ENCODE results near the gene BBIP1. TPM values are rescaled to one million over a fixed set of nuclear protein-coding genes. Genes with fewer than 3 reads are reported as not detected.

BBIP1 gene
- total and polyA plus RNA-seq, 2 donors (not counting 3 experiments of a cell fraction or from before 2014, with no cell fraction given) = 9.9 to 32.8 TPM

GRCh38 chr10:110964681-110965080 is 45.7 kb upstream of the BBIP1 start:
- dilution Hi-C loops (cut with MboI; ENCODE audit: extremely low pct_ligation_motif_present, low sequenced_read_pairs) (no loop called here), intact Hi-C loops (cut with micrococcal nuclease) (no loop called here)
- Histone ChIP-seq H3K4me1 (ENCODE audit: control insufficient read depth, extremely low read depth, insufficient read depth, low read length) (peaks cover 7% of the 10 kb centered on the region), H3K9me1 (replicated peaks; ENCODE audit: control insufficient read depth, extremely low read depth, insufficient read depth, low read length) (no peaks in the 10 kb centered on the region), H3K79me2 (ENCODE audit: control insufficient read depth, insufficient read depth, low read length) (peaks cover 61% of the 10 kb centered on the region), H3K27ac (ENCODE audit: insufficient read depth, low read depth, low read length) (no peak overlapping the region), H3K36me3 (ENCODE audit: control insufficient read depth in 2 of 2, extremely low read depth in 1 of 2, insufficient read depth in 2 of 2, low read length in 2 of 2) (no peaks in the 10 kb centered on the region), H3K4me3 (replicated peaks in 1 of 3; ENCODE audit: insufficient read depth in 1 of 3, low read depth in 1 of 3, low read length in 3 of 3) (no peak overlapping the region), H3K9ac (replicated peaks; ENCODE audit: extremely low read depth, insufficient read depth, low read length) (no peak overlapping the region), H3K4me2 (ENCODE audit: insufficient read depth, low read length) (no peak overlapping the region), H4K20me1 (replicated peaks; ENCODE audit: control insufficient read depth, extremely low read depth, insufficient read depth, low read length) (peaks cover 5% of the 10 kb centered on the region), H2AFZ (ENCODE audit: low read depth, low read length) (no peak overlapping the region), H3K27me3 (ENCODE audit: control insufficient read depth in 2 of 2, insufficient read depth in 2 of 2, low read length in 2 of 2) (no peaks in the 10 kb centered on the region), H3K9me3 (replicated peaks; ENCODE audit: control insufficient read depth, insufficient read depth, low read length) (no peaks in the 10 kb centered on the region)
- FAIRE-seq = no peak
- ChIA-PET POLR2A (no interaction called here), CTCF (no interaction called here)
- TF ChIP-seq GATA2 (IDR thresholded peaks at IDR 0.05; ENCODE audit: insufficient read depth, insufficient read length, low read depth, low read length) = no peak
- no peak for DNase-seq (ENCODE audit: low read depth, low spot score)
- no TSS peak for BruUV-seq (replicated peaks)

GRCh38 chr10:110963162-110963561 is 44.2 kb upstream of the BBIP1 start:
- Histone ChIP-seq H3K9me1 (replicated peaks; ENCODE audit: control insufficient read depth, extremely low read depth, insufficient read depth, low read length) (no peaks in the 10 kb centered on the region), H3K9me3 (replicated peaks; ENCODE audit: control insufficient read depth, insufficient read depth, low read length) (no peaks in the 10 kb centered on the region), H4K20me1 (replicated peaks; ENCODE audit: control insufficient read depth, extremely low read depth, insufficient read depth, low read length) (peaks cover 5% of the 10 kb centered on the region), H3K4me3 (replicated peaks in 1 of 3; ENCODE audit: insufficient read depth in 1 of 3, low read depth in 1 of 3, low read length in 3 of 3) (no peak overlapping the region), H3K79me2 (ENCODE audit: control insufficient read depth, insufficient read depth, low read length) (peaks cover 67% of the 10 kb centered on the region), H3K9ac (replicated peaks; ENCODE audit: extremely low read depth, insufficient read depth, low read length) (no peak overlapping the region), H3K4me2 (ENCODE audit: insufficient read depth, low read length) (no peak overlapping the region), H3K36me3 (ENCODE audit: control insufficient read depth in 2 of 2, extremely low read depth in 1 of 2, insufficient read depth in 2 of 2, low read length in 2 of 2) (no peaks in the 10 kb centered on the region), H3K27ac (ENCODE audit: insufficient read depth, low read depth, low read length) (no peak overlapping the region), H3K27me3 (ENCODE audit: control insufficient read depth in 2 of 2, insufficient read depth in 2 of 2, low read length in 2 of 2) (no peaks in the 10 kb centered on the region), H3K4me1 (ENCODE audit: control insufficient read depth, extremely low read depth, insufficient read depth, low read length) (peaks cover 7% of the 10 kb centered on the region), H2AFZ (ENCODE audit: low read depth, low read length) (no peak overlapping the region)
- CTCF ChIA-PET = no interaction called here
- FAIRE-seq (no peak), DNase-seq (ENCODE audit: low read depth, low spot score) (no peak)
- dilution Hi-C loops (cut with MboI; ENCODE audit: extremely low pct_ligation_motif_present, low sequenced_read_pairs) (no loop called here), intact Hi-C loops (cut with micrococcal nuclease) (no loop called here)
- POLR2A ChIA-PET = no interaction called here
- no peak for TF ChIP-seq CTCF (IDR thresholded peaks at IDR 0.05; ENCODE audit: extremely low read depth in 1 of 2, insufficient read depth in 1 of 2, low read depth in 1 of 2, low read length in 2 of 2)
- TF ChIP-seq JUN (IDR thresholded peaks at IDR 0.05; ENCODE audit: borderline replicate concordance, insufficient read depth, insufficient read length, low read depth) = no peak
- no peak for TF ChIP-seq EZH2 (IDR thresholded peaks at IDR 0.05; ENCODE audit: borderline replicate concordance, low read depth, low read length, severe bottlenecking)
- TF ChIP-seq FOS (IDR thresholded peaks at IDR 0.05; ENCODE audit: borderline replicate concordance, insufficient read depth, low read length) = no peak
- TF ChIP-seq GATA2 (IDR thresholded peaks at IDR 0.05; ENCODE audit: insufficient read depth, insufficient read length, low read depth, low read length) = no peak
- TF ChIP-seq POLR2AphosphoS5 (IDR thresholded peaks at IDR 0.05; ENCODE audit: insufficient read depth, low read depth, low read length) = no peak
- TF ChIP-seq POLR2A (IDR thresholded peaks at IDR 0.05; ENCODE audit: low read depth, low read length) = no peak
- no peak for TF ChIP-seq MYC (IDR thresholded peaks at IDR 0.05; ENCODE audit: low read depth, low read length)
- TF ChIP-seq MAX (IDR thresholded peaks at IDR 0.05; ENCODE audit: insufficient read depth, insufficient read length) = no peak
- no TSS peak for BruUV-seq (replicated peaks)

Measured in endothelial cell of umbilical vein (primary cell).